Left forelimb (tissue), 1 donor: ENCODE measurements around the gene MASP1.
"Not testable (repeated sequence)": the region's sequence is repeated elsewhere in the genome, so short reads cannot be mapped to it uniquely, and the experiment has no call there.

Experiments
- DNase-seq: peaks from one replicate; pipeline ENCODE4 v3.0.0-alpha.2; 2018; ENCODE audit warnings: low spot score

MASP1 gene

GRCh38 chr3:187223799-187224198 is 67.7 kb downstream of the MASP1 start:
- DNase-seq: no peak

GRCh38 chr3:187222801-187223200 is 68.7 kb downstream of the MASP1 start:
- no peak for DNase-seq

- no peak for DNase-seq
Measured at GRCh38 chr3:187215460-187215859, 76.1 kb downstream of the MASP1 start.

GRCh38 chr3:187213616-187214015 is 77.9 kb downstream of the MASP1 start:
- no peak for DNase-seq

- DNase-seq: no peak
Measured at GRCh38 chr3:187212705-187213104, 78.8 kb downstream of the MASP1 start.

- DNase-seq: no peak
Measured at GRCh38 chr3:187212196-187212545, 79.4 kb downstream of the MASP1 start.

- no peak for DNase-seq
Measured at GRCh38 chr3:187211532-187212195, 79.9 kb downstream of the MASP1 start.

- no peak for DNase-seq
Measured at GRCh38 chr3:187210545-187211327, 80.8 kb downstream of the MASP1 start.

- no peak for DNase-seq
Measured at GRCh38 chr3:187210091-187210490, 81.4 kb downstream of the MASP1 start.

GRCh38 chr3:187209491-187209890 is 82.0 kb downstream of the MASP1 start:
- no peak for DNase-seq

GRCh38 chr3:187208159-187208558 is 83.4 kb downstream of the MASP1 start:
- no peak for DNase-seq

- no peak for DNase-seq
Measured at GRCh38 chr3:187207624-187208023, 83.9 kb downstream of the MASP1 start.

- DNase-seq: no peak
Measured at GRCh38 chr3:187207062-187207461, 84.5 kb downstream of the MASP1 start.

- DNase-seq: no peak
Measured at GRCh38 chr3:187205683-187206082, 85.9 kb downstream of the MASP1 start.

GRCh38 chr3:187199463-187200050 is 92.0 kb downstream of the MASP1 start:
- DNase-seq: not testable (repeated sequence)

- DNase-seq: no peak
Measured at GRCh38 chr3:187198490-187198889, 93.0 kb downstream of the MASP1 start.

GRCh38 chr3:187197335-187197649 is 94.2 kb downstream of the MASP1 start, which contains the start of gene RTP1:
RTP1 (plus strand) TSS chr3:187197486; CDS start chr3:187197516, 30 bp downstream.
- no peak for DNase-seq

- no peak for DNase-seq
Measured at GRCh38 chr3:187196573-187197334, 94.8 kb downstream of the MASP1 start.

GRCh38 chr3:187193181-187193580 is 98.4 kb downstream of the MASP1 start:
- no peak for DNase-seq

GRCh38 chr3:187191271-187191670 is 100.3 kb downstream of the MASP1 start:
- DNase-seq: no peak

- DNase-seq: no peak
Measured at GRCh38 chr3:187188931-187189330, 102.6 kb downstream of the MASP1 start.

GRCh38 chr3:187186801-187187421 is 104.6 kb downstream of the MASP1 start:
- DNase-seq: no peak
